Prostate gland (tissue), 2 donors: ENCODE data around the gene B9D1.

Experiments
- POLR2A ChIP-seq: fragments of 450-650 bp; IDR thresholded peaks from one replicate; pipeline ENCODE4 v1.6.1; 2016; ENCODE audit warnings: antibody characterized with exemption, mild to moderate bottlenecking
- POLR2AphosphoS5 ChIP-seq: sonication (generic); formaldehyde crosslinking; IDR thresholded peaks from one replicate; pipeline ENCODE4 v1.6.1; 2017; ENCODE audit warnings: antibody characterized with exemption
- TF ChIP-seq, protein P1 (sequence below), 4 experiments: fragments of 200-600 bp in 2 of 4; fragments of 450-650 bp in 2 of 4; sonication (generic) in 2 of 4; IDR thresholded peaks; 1 replicate in 3 of 4; 2 replicates in 1 of 4; pipeline ENCODE4 v1.5.1; 2016 to 2019; ENCODE audit warnings: antibody characterized with exemption in 4 of 4, mild to moderate bottlenecking in 2 of 4, moderate library complexity in 2 of 4

GRCh38 chr17:19294443-19294842, 68.1 kb downstream of the B9D1 start:
- TF ChIP-seq POLR2A (no peak), POLR2AphosphoS5 (no peak)
- TF ChIP-seq, protein P1, sequence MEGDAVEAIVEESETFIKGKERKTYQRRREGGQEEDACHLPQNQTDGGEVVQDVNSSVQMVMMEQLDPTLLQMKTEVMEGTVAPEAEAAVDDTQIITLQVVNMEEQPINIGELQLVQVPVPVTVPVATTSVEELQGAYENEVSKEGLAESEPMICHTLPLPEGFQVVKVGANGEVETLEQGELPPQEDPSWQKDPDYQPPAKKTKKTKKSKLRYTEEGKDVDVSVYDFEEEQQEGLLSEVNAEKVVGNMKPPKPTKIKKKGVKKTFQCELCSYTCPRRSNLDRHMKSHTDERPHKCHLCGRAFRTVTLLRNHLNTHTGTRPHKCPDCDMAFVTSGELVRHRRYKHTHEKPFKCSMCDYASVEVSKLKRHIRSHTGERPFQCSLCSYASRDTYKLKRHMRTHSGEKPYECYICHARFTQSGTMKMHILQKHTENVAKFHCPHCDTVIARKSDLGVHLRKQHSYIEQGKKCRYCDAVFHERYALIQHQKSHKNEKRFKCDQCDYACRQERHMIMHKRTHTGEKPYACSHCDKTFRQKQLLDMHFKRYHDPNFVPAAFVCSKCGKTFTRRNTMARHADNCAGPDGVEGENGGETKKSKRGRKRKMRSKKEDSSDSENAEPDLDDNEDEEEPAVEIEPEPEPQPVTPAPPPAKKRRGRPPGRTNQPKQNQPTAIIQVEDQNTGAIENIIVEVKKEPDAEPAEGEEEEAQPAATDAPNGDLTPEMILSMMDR (IDR thresholded peaks at IDR 0.05), result no peak
